IMR-90 (cell line): ENCODE data around the gene PAX5. TPM values are rescaled to one million over a fixed set of nuclear protein-coding genes. Genes with fewer than 3 reads are reported as not detected.

Experiments
- ATAC-seq: fragments of 200-7000 bp; cut with Tn5 transposase; 2 replicates; pipeline ENCODE4 v1.9.1; 2020; ENCODE audit warnings: low read depth, mild to moderate bottlenecking, moderate library complexity
- BruUV-seq: library from RNA; stranded (reverse); fragments of 400-500 nt; replicated peaks from 2 replicates; lab custom pipeline; 2021; lab: Mats Ljungman, UMichigan
- CTCF ChIA-PET: fragments of 300-600 bp; formaldehyde crosslinking; extraction: SDS; loops from one replicate; lab custom pipeline; 2021; ENCODE audit warnings: antibody characterized with exemption; lab: Yijun Ruan, JAX
- POLR2A ChIA-PET: fragments of 300-600 bp; sonication (Branson Sonifier 250); formaldehyde crosslinking; loops from one replicate; lab custom pipeline; 2022; ENCODE audit warnings: antibody characterized with exemption; ENCODE audit not compliant: unreplicated experiment; lab: Charles Lee
- DNase-seq: peaks from one replicate; pipeline ENCODE4 v3.0.0; 2013
- H2AFZ ChIP-seq: replicated peaks from 2 replicates; pipeline ENCODE3; 2013; ENCODE audit warnings: low read length, mild to moderate bottlenecking; ENCODE audit not compliant: poor library complexity
- H2AK5ac ChIP-seq: 2 replicates; pipeline ENCODE4 v1.6.1; 2013; ENCODE audit warnings: low read depth, low read length, inconsistent platforms
- H2AK9ac ChIP-seq: replicated peaks from 2 replicates; pipeline ENCODE3; 2013; ENCODE audit warnings: mild to moderate bottlenecking, low read depth, low read length, moderate library complexity; ENCODE audit not compliant: poor library complexity
- H2BK120ac ChIP-seq: 2 replicates; pipeline ENCODE4 v1.6.1; 2013; ENCODE audit warnings: low read depth, low read length, inconsistent platforms
- H2BK15ac ChIP-seq: 3 replicates; pipeline ENCODE4 v1.6.1; 2013; ENCODE audit warnings: low read depth, low read length, inconsistent platforms
- H2BK20ac ChIP-seq: 2 replicates; pipeline ENCODE4 v1.6.1; 2013; ENCODE audit warnings: low read depth, mild to moderate bottlenecking, inconsistent platforms, low read length, moderate library complexity
- H2BK5ac ChIP-seq: 2 replicates; pipeline ENCODE4 v1.6.1; 2013; ENCODE audit warnings: mild to moderate bottlenecking, low read depth, low read length, inconsistent platforms; ENCODE audit not compliant: poor library complexity, severe bottlenecking
- H3K14ac ChIP-seq: replicated peaks from 2 replicates; pipeline ENCODE4 v1.6.1; 2013; ENCODE audit warnings: low read depth, low read length, inconsistent platforms
- H3K18ac ChIP-seq: 2 replicates; pipeline ENCODE4 v1.6.1; 2013; ENCODE audit warnings: low read depth, low read length, control low read depth
- H3K23ac ChIP-seq: 2 replicates; pipeline ENCODE4 v1.6.1; 2013; ENCODE audit warnings: low read depth, low read length, inconsistent platforms
- H3K27ac ChIP-seq: 2 replicates; pipeline ENCODE4 v1.5.1; 2013; ENCODE audit warnings: mild to moderate bottlenecking, control low read depth, low read length; ENCODE audit not compliant: insufficient read depth
- H3K27me3 ChIP-seq: 2 replicates; pipeline ENCODE4 v1.6.1; 2013; ENCODE audit warnings: low read length; ENCODE audit not compliant: control insufficient read depth, insufficient read depth
- H3K36me3 ChIP-seq: 2 replicates; pipeline ENCODE4 v1.6.1; 2013; ENCODE audit warnings: low read length, mixed read lengths; ENCODE audit not compliant: control insufficient read depth, insufficient read depth
- H3K4ac ChIP-seq: 2 replicates; pipeline ENCODE4 v1.6.1; 2013; ENCODE audit warnings: low read depth, low read length, inconsistent platforms
- H3K4me1 ChIP-seq: 2 replicates; pipeline ENCODE4 v1.6.1; 2013; ENCODE audit warnings: low read length, mixed read lengths; ENCODE audit not compliant: control insufficient read depth, insufficient read depth
- H3K4me2 ChIP-seq: 2 replicates; pipeline ENCODE4 v1.6.1; 2013; ENCODE audit warnings: low read depth, mild to moderate bottlenecking, control low read depth, low read length, moderate library complexity
- H3K4me3 ChIP-seq: 2 replicates; pipeline ENCODE4 v1.5.1; 2013; ENCODE audit warnings: low read depth, mild to moderate bottlenecking, control low read depth, low read length, moderate library complexity; ENCODE audit not compliant: insufficient read depth
- H3K56ac ChIP-seq: 2 replicates; pipeline ENCODE4 v1.6.1; 2013; ENCODE audit warnings: low read length, inconsistent platforms; ENCODE audit not compliant: insufficient read depth; ENCODE audit errors: extremely low read depth
- H3K79me1 ChIP-seq, 2 experiments: 2 replicates each; pipeline ENCODE4 v1.6.1; 2013; ENCODE audit warnings: low read length in 2 of 2, inconsistent platforms in 1 of 2, low read depth in 1 of 2
- H3K9ac ChIP-seq: 2 replicates; pipeline ENCODE4 v1.6.1; 2013; ENCODE audit warnings: low read depth, low read length, control low read depth
- H3K9me1 ChIP-seq: 2 replicates; pipeline ENCODE4 v1.6.1; 2013; ENCODE audit warnings: low read length, inconsistent platforms; ENCODE audit not compliant: insufficient read depth
- H3K9me3 ChIP-seq: 2 replicates; pipeline ENCODE4 v1.6.1; 2013; ENCODE audit warnings: low read length; ENCODE audit not compliant: control insufficient read depth, insufficient read depth
- H4K20me1 ChIP-seq: 2 replicates; pipeline ENCODE4 v1.6.1; 2013; ENCODE audit warnings: low read length, inconsistent platforms; ENCODE audit not compliant: insufficient read depth
- H4K5ac ChIP-seq: 2 replicates; pipeline ENCODE4 v1.6.1; 2013; ENCODE audit warnings: mild to moderate bottlenecking, low read depth, low read length, control low read depth
- H4K8ac ChIP-seq, 2 experiments: 2 replicates each; pipeline ENCODE4 v1.6.1; 2013; ENCODE audit warnings: low read depth in 2 of 2, low read length in 2 of 2, control low read depth in 1 of 2, inconsistent platforms in 1 of 2
- H4K91ac ChIP-seq: 2 replicates; pipeline ENCODE4 v1.6.1; 2013; ENCODE audit warnings: low read depth, low read length, inconsistent platforms; ENCODE audit not compliant: insufficient read depth
- BHLHE40 ChIP-seq: fragments of 150-350 bp; IDR thresholded peaks from 2 replicates; pipeline ENCODE4 v1.6.1; 2016; ENCODE audit warnings: mild to moderate bottlenecking, low read depth, low read length
- CEBPB ChIP-seq: IDR thresholded peaks from 2 replicates; pipeline ENCODE4 v1.6.1; 2012; ENCODE audit warnings: low read depth, low read length, improper control_type of control experiment
- FOS ChIP-seq: fragments of 150-350 bp; IDR thresholded peaks from 2 replicates; pipeline ENCODE4 v1.6.1; 2016; ENCODE audit warnings: low read depth, low read length
- MAFK ChIP-seq: IDR thresholded peaks from 2 replicates; pipeline ENCODE4 v1.6.1; 2012; ENCODE audit warnings: low read depth, low read length, improper control_type of control experiment
- MAZ ChIP-seq: IDR thresholded peaks from 2 replicates; pipeline ENCODE4 v1.6.1; 2012; ENCODE audit warnings: low read depth, mild to moderate bottlenecking, low read length, improper control_type of control experiment, moderate library complexity, borderline replicate concordance
- NFE2L2 ChIP-seq: fragments of 150-350 bp; IDR thresholded peaks from 2 replicates; pipeline ENCODE4 v1.6.1; 2016; ENCODE audit warnings: low read depth, mild to moderate bottlenecking, low read length
- RAD21 ChIP-seq: IDR thresholded peaks from 2 replicates; pipeline ENCODE4 v1.6.1; 2012; ENCODE audit warnings: low read length, improper control_type of control experiment
- RCOR1 ChIP-seq: IDR thresholded peaks from 2 replicates; pipeline ENCODE4 v1.6.1; 2012; ENCODE audit warnings: mild to moderate bottlenecking, low read length, improper control_type of control experiment; ENCODE audit not compliant: insufficient replicate concordance
- SMC3 ChIP-seq: fragments of 150-350 bp; IDR thresholded peaks from 2 replicates; pipeline ENCODE4 v1.6.1; 2016; ENCODE audit warnings: low read depth, mild to moderate bottlenecking, antibody characterized with exemption, low read length, moderate library complexity
- WGBS, 2 experiments: methylation state at CpG; one replicate each; pipeline versions ENCODE4 v1.1.5 to v1.1.7; 2013; ENCODE audit warnings: missing lambda C conversion rate in 2 of 2; ENCODE audit not compliant: insufficient read length in 1 of 2; ENCODE audit errors: extremely low coverage in 2 of 2; 5-methylcytosine and 5-hydroxymethylcytosine counted together
- dilution Hi-C: fragments of 300-500 bp; cut with HindIII; formaldehyde crosslinking; loops from one replicate; pipeline ENCODE4 v1.14.3; 2018; ENCODE audit warnings: low sequenced_read_pairs; ENCODE audit not compliant: unreplicated experiment
- in situ Hi-C: fragments of 300-500 bp; cut with MboI; formaldehyde crosslinking; loops from 3 replicates; pipeline ENCODE4 v1.14.3; 2019; ENCODE audit warnings: low sequenced_read_pairs, inconsistent platforms, mixed read lengths
- intact Hi-C: fragments of 100-400 bp; cut with micrococcal nuclease; formaldehyde crosslinking; loops from 2 replicates; pipeline ENCODE4 v1.10.0; 2022
- polyA plus RNA-seq, 3 experiments: library from polyadenylated mRNA; depleted of rRNA; stranded (reverse); fragments of >200 nt; gene quantifications; 2 replicates each; pipeline ENCODE4 v1.2.3, GENCODE V29; 2012; ENCODE audit warnings: low replicate concordance in 1 of 3
- total RNA-seq: library from RNA; depleted of rRNA; stranded (reverse); fragments of >200 nt; gene quantifications from 2 replicates; pipeline ENCODE4 v1.2.3, GENCODE V29; 2012
- TF ChIP-seq, protein P1 (sequence below): conservative IDR thresholded peaks from 2 replicates; pipeline ENCODE4 v1.5.1; 2012; ENCODE audit warnings: mild to moderate bottlenecking, low read depth, low read length, improper control_type of control experiment
- TF ChIP-seq, protein P2 (sequence below): fragments of 150-350 bp; IDR thresholded peaks from 2 replicates; pipeline ENCODE4 v1.6.1; 2017; ENCODE audit warnings: mild to moderate bottlenecking, antibody characterized with exemption, low read length, low read depth
- TF ChIP-seq, protein P3 (sequence below): fragments of 150-350 bp; IDR thresholded peaks from 2 replicates; pipeline ENCODE4 v1.6.1; 2016; ENCODE audit warnings: low read depth, mild to moderate bottlenecking, low read length, moderate library complexity, borderline replicate concordance

The PAX5 gene
- total and polyA plus RNA-seq, 2 of the 4 experiments (the other 2 are of a cell fraction): not detected

GRCh38 chr9:36822201-36822600 is 211.9 kb downstream of the PAX5 start:
- Histone ChIP-seq H3K4me2 (no peak overlapping the region), H2AFZ (no peak overlapping the region), H4K20me1 (no peaks in the 10 kb centered on the region), H3K4ac (no peak overlapping the region), H3K36me3 (no peaks in the 10 kb centered on the region), H2BK20ac (no peak overlapping the region), H2BK15ac (no peak overlapping the region), H3K9ac (no peak overlapping the region), H4K8ac (no peak overlapping the region), H3K56ac (no peak overlapping the region), H3K4me1 (no peaks in the 10 kb centered on the region), H4K5ac (no peak overlapping the region), H3K9me3 (no peaks in the 10 kb centered on the region), H3K27ac (no peak overlapping the region), H3K23ac (no peak overlapping the region), H2BK5ac (no peak overlapping the region), H3K27me3 (peaks cover 67% of the 10 kb centered on the region), H2AK5ac (no peak overlapping the region), H2AK9ac (no peak overlapping the region), H3K4me3 (no peak overlapping the region), H4K91ac (no peak overlapping the region), H3K14ac (no peak overlapping the region), H3K79me1 (no peaks in the 10 kb centered on the region), H3K9me1 (no peaks in the 10 kb centered on the region), H3K18ac (no peak overlapping the region), H2BK120ac (no peak overlapping the region)
- TF ChIP-seq CEBPB (no peak), BHLHE40 (no peak), MAFK (no peak), RAD21 (no peak), FOS (no peak), RCOR1 (no peak), MAZ (no peak), NFE2L2 (no peak), SMC3 (no peak)
- TF ChIP-seq, protein P1, sequence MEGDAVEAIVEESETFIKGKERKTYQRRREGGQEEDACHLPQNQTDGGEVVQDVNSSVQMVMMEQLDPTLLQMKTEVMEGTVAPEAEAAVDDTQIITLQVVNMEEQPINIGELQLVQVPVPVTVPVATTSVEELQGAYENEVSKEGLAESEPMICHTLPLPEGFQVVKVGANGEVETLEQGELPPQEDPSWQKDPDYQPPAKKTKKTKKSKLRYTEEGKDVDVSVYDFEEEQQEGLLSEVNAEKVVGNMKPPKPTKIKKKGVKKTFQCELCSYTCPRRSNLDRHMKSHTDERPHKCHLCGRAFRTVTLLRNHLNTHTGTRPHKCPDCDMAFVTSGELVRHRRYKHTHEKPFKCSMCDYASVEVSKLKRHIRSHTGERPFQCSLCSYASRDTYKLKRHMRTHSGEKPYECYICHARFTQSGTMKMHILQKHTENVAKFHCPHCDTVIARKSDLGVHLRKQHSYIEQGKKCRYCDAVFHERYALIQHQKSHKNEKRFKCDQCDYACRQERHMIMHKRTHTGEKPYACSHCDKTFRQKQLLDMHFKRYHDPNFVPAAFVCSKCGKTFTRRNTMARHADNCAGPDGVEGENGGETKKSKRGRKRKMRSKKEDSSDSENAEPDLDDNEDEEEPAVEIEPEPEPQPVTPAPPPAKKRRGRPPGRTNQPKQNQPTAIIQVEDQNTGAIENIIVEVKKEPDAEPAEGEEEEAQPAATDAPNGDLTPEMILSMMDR: no peak
- TF ChIP-seq, protein P2, sequence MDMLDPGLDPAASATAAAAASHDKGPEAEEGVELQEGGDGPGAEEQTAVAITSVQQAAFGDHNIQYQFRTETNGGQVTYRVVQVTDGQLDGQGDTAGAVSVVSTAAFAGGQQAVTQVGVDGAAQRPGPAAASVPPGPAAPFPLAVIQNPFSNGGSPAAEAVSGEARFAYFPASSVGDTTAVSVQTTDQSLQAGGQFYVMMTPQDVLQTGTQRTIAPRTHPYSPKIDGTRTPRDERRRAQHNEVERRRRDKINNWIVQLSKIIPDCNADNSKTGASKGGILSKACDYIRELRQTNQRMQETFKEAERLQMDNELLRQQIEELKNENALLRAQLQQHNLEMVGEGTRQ: no peak
- TF ChIP-seq, protein P3, sequence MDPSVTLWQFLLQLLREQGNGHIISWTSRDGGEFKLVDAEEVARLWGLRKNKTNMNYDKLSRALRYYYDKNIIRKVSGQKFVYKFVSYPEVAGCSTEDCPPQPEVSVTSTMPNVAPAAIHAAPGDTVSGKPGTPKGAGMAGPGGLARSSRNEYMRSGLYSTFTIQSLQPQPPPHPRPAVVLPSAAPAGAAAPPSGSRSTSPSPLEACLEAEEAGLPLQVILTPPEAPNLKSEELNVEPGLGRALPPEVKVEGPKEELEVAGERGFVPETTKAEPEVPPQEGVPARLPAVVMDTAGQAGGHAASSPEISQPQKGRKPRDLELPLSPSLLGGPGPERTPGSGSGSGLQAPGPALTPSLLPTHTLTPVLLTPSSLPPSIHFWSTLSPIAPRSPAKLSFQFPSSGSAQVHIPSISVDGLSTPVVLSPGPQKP: no peak
- POLR2A ChIA-PET: no interaction called here
- no CpG with 5 or more reads among the region's 6 CpGs for WGBS, 2 experiments
- dilution Hi-C loops: no loop called here
- no TSS peak for BruUV-seq
- in situ Hi-C loops: no loop called here
- intact Hi-C loops: no loop called here
- ATAC-seq (no peak), DNase-seq (no peak)
- CTCF ChIA-PET: no interaction called here
